ENCODE data around the gene SLC24A4. TPM values are rescaled to one million over a fixed set of nuclear protein-coding genes. Genes with fewer than 3 reads are reported as not detected.

The SLC24A4 gene
- total and polyA plus RNA-seq, 2 of the 4 experiments (the other 2 are of a cell fraction), result not detected

GRCh38 chr14:92494512-92494911 lies 171.5 kb downstream of the SLC24A4 start:
- Histone ChIP-seq H2AK5ac (ENCODE audit: low read depth, low read length) (no peak overlapping the region), H3K4me1 (ENCODE audit: control insufficient read depth, insufficient read depth, low read length) (peaks cover 10% of the 10 kb centered on the region), H2BK20ac (ENCODE audit: low read depth, low read length) (no peak overlapping the region), H4K8ac (ENCODE audit: low read depth in 2 of 2, low read length in 2 of 2) (no peak overlapping the region), H3K27ac (ENCODE audit: insufficient read depth, low read length) (no peak overlapping the region), H3K9ac (ENCODE audit: low read depth, low read length) (no peak overlapping the region), H2AFZ (replicated peaks; ENCODE audit: low read length, poor library complexity) (no peak overlapping the region), H4K91ac (ENCODE audit: insufficient read depth, low read depth, low read length) (no peak overlapping the region), H3K18ac (ENCODE audit: low read depth, low read length) (peak overlapping the region; percentile 23; the same call in 1 of the 2 replicates), H3K23ac (ENCODE audit: low read depth, low read length) (no peak overlapping the region), H3K9me3 (ENCODE audit: control insufficient read depth, insufficient read depth, low read length) (no peaks in the 10 kb centered on the region), H2BK120ac (ENCODE audit: low read depth, low read length) (no peak overlapping the region), H3K56ac (ENCODE audit: extremely low read depth, insufficient read depth, low read length) (no peak overlapping the region), H4K20me1 (ENCODE audit: insufficient read depth, low read length) (no peaks in the 10 kb centered on the region), H2AK9ac (replicated peaks; ENCODE audit: low read depth, low read length, poor library complexity) (no peak overlapping the region), H4K5ac (ENCODE audit: low read depth, low read length) (no peak overlapping the region), H3K14ac (replicated peaks; ENCODE audit: low read depth, low read length) (no peak overlapping the region), H3K36me3 (ENCODE audit: control insufficient read depth, insufficient read depth, low read length) (no peaks in the 10 kb centered on the region), H3K4me2 (ENCODE audit: low read depth, low read length) (no peak overlapping the region), H3K9me1 (ENCODE audit: insufficient read depth, low read length) (peaks cover 10% of the 10 kb centered on the region), H3K27me3 (ENCODE audit: control insufficient read depth, insufficient read depth, low read length) (no peaks in the 10 kb centered on the region), H3K79me1 (ENCODE audit: low read depth in 1 of 2, low read length in 2 of 2) (no peaks in the 10 kb centered on the region), H3K4me3 (ENCODE audit: insufficient read depth, low read depth, low read length) (no peak overlapping the region), H3K4ac (ENCODE audit: low read depth, low read length) (no peak overlapping the region), H2BK15ac (ENCODE audit: low read depth, low read length) (no peak overlapping the region), H2BK5ac (ENCODE audit: low read depth, low read length, poor library complexity, severe bottlenecking) (no peak overlapping the region)
- no peak for DNase-seq
- BruUV-seq (replicated peaks), result no TSS peak
- WGBS, 2 experiments (ENCODE audit: extremely low coverage in 2 of 2, insufficient read length in 1 of 2), result no CpG with 5 or more reads among the region's 4 CpGs
- POLR2A ChIA-PET (ENCODE audit: unreplicated experiment), result interaction anchor here (0.6 kb wide), 1 partner anchor 306 kb away, joined by 5 read pairs; no protein-coding TSS in a partner anchor
- CTCF ChIA-PET, result no interaction called here
- TF ChIP-seq CHD1 (IDR thresholded peaks at IDR 0.05; ENCODE audit: low read depth, low read length) (no peak), USF2 (IDR thresholded peaks at IDR 0.05; ENCODE audit: low read depth, low read length) (no peak), NFE2L2 (IDR thresholded peaks at IDR 0.05; ENCODE audit: low read depth, low read length) (no peak), RCOR1 (IDR thresholded peaks at IDR 0.05; ENCODE audit: insufficient replicate concordance, low read length) (no peak)
- dilution Hi-C loops (cut with HindIII; ENCODE audit: low sequenced_read_pairs, unreplicated experiment), result no loop called here
- no peak for ATAC-seq (ENCODE audit: low read depth)
- in situ Hi-C loops (cut with MboI; ENCODE audit: low sequenced_read_pairs), result no loop called here
- intact Hi-C loops (cut with micrococcal nuclease), result no loop called here

Measured in IMR-90 (cell line).